Mesothelial cell of epicardium (in vitro differentiated cells): Measurements from ENCODE around the gene REG1B. TPM values are rescaled to one million over a fixed set of nuclear protein-coding genes. Genes with fewer than 3 reads are reported as not detected.

Experiments used
- DNase-seq, 2 experiments: peaks; one replicate each; pipeline ENCODE4 v3.0.0; 2021; ENCODE audit warnings: low spot score in 2 of 2; ENCODE audit not compliant: unreplicated experiment in 2 of 2
- H3K27ac Mint-ChIP-seq: 2 replicates; pipeline ENCODE4 v1.8.0; 2021; ENCODE audit warnings: mixed read lengths
- H3K27me3 Mint-ChIP-seq: 2 replicates; pipeline ENCODE4 v1.8.0; 2021; ENCODE audit warnings: low read depth, mixed read lengths
- H3K36me3 Mint-ChIP-seq: 2 replicates; pipeline ENCODE4 v1.8.0; 2021; ENCODE audit warnings: mixed read lengths
- H3K4me1 Mint-ChIP-seq: 2 replicates; pipeline ENCODE4 v1.8.0; 2021; ENCODE audit warnings: mixed read lengths
- H3K4me3 Mint-ChIP-seq: 2 replicates; pipeline ENCODE4 v1.8.0; 2021; ENCODE audit warnings: mild to moderate bottlenecking, moderate library complexity, mixed read lengths
- H3K9me3 Mint-ChIP-seq: 2 replicates; pipeline ENCODE4 v1.8.0; 2021; ENCODE audit warnings: mixed read lengths
- total RNA-seq: library from RNA; stranded (reverse); gene quantifications from 3 replicates; pipeline ENCODE4 v1.2.1, GENCODE V29; 2021
- TF ChIP-seq, protein P1 (sequence below): fragments of 200-600 bp; sonication (generic); IDR thresholded peaks from one replicate; pipeline ENCODE4 v1.5.0; 2021; ENCODE audit warnings: antibody characterized with exemption; ENCODE audit not compliant: unreplicated experiment

The REG1B gene
- not detected in 3 replicates for total RNA-seq

DNA sequence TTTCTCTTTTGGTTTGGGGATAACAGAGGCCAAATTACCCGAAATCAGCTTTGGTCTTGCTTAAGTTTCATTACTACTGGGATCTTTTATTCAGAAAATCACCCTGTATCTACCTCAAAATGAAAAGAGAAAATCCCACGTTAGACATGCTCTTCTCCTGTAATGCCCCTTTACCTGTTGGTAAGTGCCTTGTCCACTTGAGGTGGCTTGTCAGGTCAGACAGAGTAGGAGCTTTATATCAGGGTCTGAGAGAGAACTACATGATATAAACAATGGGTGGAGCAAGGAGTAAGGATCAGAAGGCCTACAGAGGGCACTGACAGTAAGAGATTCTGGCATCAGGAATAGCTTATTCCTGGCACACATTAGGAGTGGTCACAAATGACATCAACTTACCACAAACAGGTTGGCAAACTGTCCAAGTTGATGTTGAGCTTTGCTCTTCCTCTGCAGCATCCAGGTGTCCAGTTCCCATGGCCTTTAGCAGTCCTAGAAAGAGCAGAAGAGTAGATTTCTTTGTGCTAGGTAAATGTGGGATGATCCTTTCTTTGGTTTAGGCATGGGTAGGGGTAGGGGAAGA lies at the start of gene REG1B:
Gene REG1B (minus strand): TSS at position 209 of the 580 bp plus-strand sequence. CDS start 381 bp downstream, outside the sequence.
- TF ChIP-seq, protein P1, sequence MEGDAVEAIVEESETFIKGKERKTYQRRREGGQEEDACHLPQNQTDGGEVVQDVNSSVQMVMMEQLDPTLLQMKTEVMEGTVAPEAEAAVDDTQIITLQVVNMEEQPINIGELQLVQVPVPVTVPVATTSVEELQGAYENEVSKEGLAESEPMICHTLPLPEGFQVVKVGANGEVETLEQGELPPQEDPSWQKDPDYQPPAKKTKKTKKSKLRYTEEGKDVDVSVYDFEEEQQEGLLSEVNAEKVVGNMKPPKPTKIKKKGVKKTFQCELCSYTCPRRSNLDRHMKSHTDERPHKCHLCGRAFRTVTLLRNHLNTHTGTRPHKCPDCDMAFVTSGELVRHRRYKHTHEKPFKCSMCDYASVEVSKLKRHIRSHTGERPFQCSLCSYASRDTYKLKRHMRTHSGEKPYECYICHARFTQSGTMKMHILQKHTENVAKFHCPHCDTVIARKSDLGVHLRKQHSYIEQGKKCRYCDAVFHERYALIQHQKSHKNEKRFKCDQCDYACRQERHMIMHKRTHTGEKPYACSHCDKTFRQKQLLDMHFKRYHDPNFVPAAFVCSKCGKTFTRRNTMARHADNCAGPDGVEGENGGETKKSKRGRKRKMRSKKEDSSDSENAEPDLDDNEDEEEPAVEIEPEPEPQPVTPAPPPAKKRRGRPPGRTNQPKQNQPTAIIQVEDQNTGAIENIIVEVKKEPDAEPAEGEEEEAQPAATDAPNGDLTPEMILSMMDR: no peak
- H3K4me1 Mint-ChIP-seq: peaks cover 4% of the 10 kb centered on the region
- H3K27me3 Mint-ChIP-seq: peaks cover 8% of the 10 kb centered on the region
- H3K4me3 Mint-ChIP-seq: no peak within 1 kb of the TSS
- no peak within 1 kb of the TSS for H3K27ac Mint-ChIP-seq
- DNase-seq: no peak
- no peaks in the 10 kb centered on the region for H3K36me3 Mint-ChIP-seq
- H3K9me3 Mint-ChIP-seq: peaks cover 3% of the 10 kb centered on the region

GRCh38 chr2:79131687-79132086 lies 43.9 kb upstream of the REG1B start:
- Mint-ChIP-seq H3K36me3 (no peaks in the 10 kb centered on the region), H3K4me1 (no peaks in the 10 kb centered on the region), H3K27ac (no peak overlapping the region), H3K27me3 (peaks cover 25% of the 10 kb centered on the region), H3K9me3 (no peaks in the 10 kb centered on the region), H3K4me3 (no peak overlapping the region)
- DNase-seq: no peak
- TF ChIP-seq, protein P1: no peak

GRCh38 chr2:79129804-79130203 lies 42.0 kb upstream of the REG1B start:
- no peaks in the 10 kb centered on the region for H3K9me3 Mint-ChIP-seq
- no peak overlapping the region for H3K4me3 Mint-ChIP-seq
- no peaks in the 10 kb centered on the region for H3K36me3 Mint-ChIP-seq
- no peaks in the 10 kb centered on the region for H3K4me1 Mint-ChIP-seq
- H3K27ac Mint-ChIP-seq: no peak overlapping the region
- TF ChIP-seq, protein P1: no peak
- no peak for DNase-seq
- H3K27me3 Mint-ChIP-seq: peaks cover 22% of the 10 kb centered on the region

- TF ChIP-seq, protein P1: no peak
- no peak for DNase-seq
- no peaks in the 10 kb centered on the region for H3K4me1 Mint-ChIP-seq
- no peak overlapping the region for H3K4me3 Mint-ChIP-seq
- no peaks in the 10 kb centered on the region for H3K36me3 Mint-ChIP-seq
- H3K27ac Mint-ChIP-seq: no peak overlapping the region
- H3K27me3 Mint-ChIP-seq: peaks cover 21% of the 10 kb centered on the region
- no peaks in the 10 kb centered on the region for H3K9me3 Mint-ChIP-seq
Observed at GRCh38 chr2:79129260-79129659, 41.5 kb upstream of the REG1B start.

DNA sequence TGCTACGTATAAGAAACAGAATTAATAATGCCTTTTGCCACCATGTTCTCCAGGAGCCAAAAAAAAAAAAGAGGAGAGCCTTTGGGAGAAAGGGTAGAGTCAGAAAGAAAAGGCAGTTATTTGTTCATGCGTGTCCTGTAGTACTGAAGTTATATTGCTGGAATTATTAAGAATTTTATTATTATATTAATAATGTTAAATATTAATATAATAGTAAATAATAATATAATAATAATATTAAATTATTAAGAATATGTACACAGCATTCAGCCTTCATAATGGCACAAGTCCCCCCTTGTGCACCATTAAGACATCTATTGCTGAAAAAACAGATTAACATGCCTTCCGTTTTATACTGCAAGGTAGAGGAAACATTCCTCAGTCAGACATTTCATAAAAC lies 40.6 kb upstream of the REG1B start:
- DNase-seq: no peak
- no peaks in the 10 kb centered on the region for H3K36me3 Mint-ChIP-seq
- TF ChIP-seq, protein P1: no peak

DNA sequence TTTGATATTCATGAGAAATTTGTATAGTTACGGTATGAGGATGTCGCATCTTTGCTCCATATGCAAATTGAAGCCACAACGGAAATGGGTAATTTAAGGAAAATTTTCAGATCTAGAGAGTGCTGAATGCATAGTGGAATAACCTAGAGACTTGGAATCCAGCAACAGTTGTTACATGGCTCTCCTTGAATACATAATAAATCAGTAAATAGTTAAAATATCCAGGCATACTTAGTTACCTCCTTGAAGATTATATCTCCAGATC lies 37.9 kb upstream of the REG1B start:
- no peaks in the 10 kb centered on the region for H3K9me3 Mint-ChIP-seq
- no peak overlapping the region for H3K4me3 Mint-ChIP-seq
- H3K36me3 Mint-ChIP-seq: no peaks in the 10 kb centered on the region
- peaks cover 23% of the 10 kb centered on the region for H3K27me3 Mint-ChIP-seq
- no peak overlapping the region for H3K27ac Mint-ChIP-seq
- H3K4me1 Mint-ChIP-seq: no peaks in the 10 kb centered on the region
- TF ChIP-seq, protein P1: no peak
- DNase-seq: no peak

More for the DNA sequence above, 40.6 kb upstream of the REG1B start:
- H3K4me1 Mint-ChIP-seq: no peaks in the 10 kb centered on the region
- no peak overlapping the region for H3K4me3 Mint-ChIP-seq
- H3K9me3 Mint-ChIP-seq: no peaks in the 10 kb centered on the region
- peaks cover 20% of the 10 kb centered on the region for H3K27me3 Mint-ChIP-seq
- no peak overlapping the region for H3K27ac Mint-ChIP-seq
